Stimulated activated CD4-positive, alpha-beta T cell treated with anti-CD3 and anti-CD28 coated beads, Interleukin-1b, Interleukin-23, amount 100 ng/mL, for 24 hours (primary cell): Measurements from ENCODE around the gene HSD17B14.
"Not testable (repeated sequence)": the region's sequence is repeated elsewhere in the genome, so short reads cannot be mapped to it uniquely, and the experiment has no call there.

ENCODE experiments used
- DNase-seq, 4 experiments: peaks; one replicate each; pipeline ENCODE4 v3.0.0-alpha.2; 2020; ENCODE audit warnings: low read depth in 4 of 4, low spot score in 1 of 4

HSD17B14 gene

GRCh38 chr19:48867746-48868113, 31.4 kb upstream of the HSD17B14 start:
- DNase-seq = no peak

GRCh38 chr19:48867123-48867745, 30.9 kb upstream of the HSD17B14 start:
- no peak for DNase-seq

- DNase-seq = no peak
Observed at GRCh38 chr19:48866692-48867091, 30.4 kb upstream of the HSD17B14 start.

- DNase-seq = no peak
Observed at GRCh38 chr19:48862827-48863226, 26.5 kb upstream of the HSD17B14 start.

- DNase-seq = no peak
Observed at GRCh38 chr19:48861313-48861712, 25.0 kb upstream of the HSD17B14 start.

GRCh38 chr19:48859711-48860572, 23.7 kb upstream of the HSD17B14 start:
- no peak for DNase-seq

GRCh38 chr19:48858984-48859710, 22.9 kb upstream of the HSD17B14 start:
- DNase-seq = peak in 2 of 4 experiments; percentile 69 to 83

- DNase-seq = no peak
Observed at GRCh38 chr19:48856921-48857320, 20.6 kb upstream of the HSD17B14 start.

GRCh38 chr19:48854103-48854502, 17.8 kb upstream of the HSD17B14 start:
- no peak for DNase-seq

- DNase-seq = no peak
Observed at GRCh38 chr19:48853483-48853882, 17.2 kb upstream of the HSD17B14 start.

- DNase-seq = no peak
Observed at GRCh38 chr19:48852292-48852691, 16.0 kb upstream of the HSD17B14 start.

- not testable (repeated sequence) for DNase-seq
Observed at GRCh38 chr19:48846659-48847058, 10.4 kb upstream of the HSD17B14 start.

GRCh38 chr19:48845384-48845783, 9.1 kb upstream of the HSD17B14 start:
- no peak for DNase-seq

GRCh38 chr19:48844472-48844871, 8.2 kb upstream of the HSD17B14 start:
- no peak for DNase-seq

GRCh38 chr19:48842789-48843162, 6.5 kb upstream of the HSD17B14 start:
- peak in 2 of 4 experiments; percentile 25 to 45 for DNase-seq

- DNase-seq = no peak
Observed at GRCh38 chr19:48841571-48841970, 5.3 kb upstream of the HSD17B14 start.

GRCh38 chr19:48841047-48841446, 4.8 kb upstream of the HSD17B14 start:
- DNase-seq = no peak

- DNase-seq = no peak
Observed at GRCh38 chr19:48837687-48838086, 1.4 kb upstream of the HSD17B14 start.

GRCh38 chr19:48837051-48837524, 797 bp upstream of the HSD17B14 start:
- peak; percentile 49 to 71 (median 60) for DNase-seq

- peak; percentile 88 to 93 (median 92) for DNase-seq
Observed at GRCh38 chr19:48835734-48836088, 580 bp downstream of the HSD17B14 start.

GRCh38 chr19:48833977-48834376, 2.3 kb downstream of the HSD17B14 start:
- DNase-seq = no peak

- no peak for DNase-seq
Observed at GRCh38 chr19:48833049-48833448, 3.2 kb downstream of the HSD17B14 start.
